Stomach (tissue), 4 donors: ENCODE measurements around the gene CRYBB3.

Experiments used
- CTCF ChIP-seq, 7 experiments: fragments of 450-650 bp in 4 of 7; fragments of 200-600 bp in 3 of 7; sonication (generic) in 3 of 7; IDR thresholded peaks; one replicate each; pipeline ENCODE4 v1.5.1; 2016 to 2019; ENCODE audit warnings: antibody characterized with exemption in 7 of 7, control low read depth in 2 of 7, mild to moderate bottlenecking in 1 of 7
- POLR2A ChIP-seq, 4 donors: fragments of 450-650 bp; IDR thresholded peaks; one replicate each; pipeline ENCODE4 v1.6.1; 2016; ENCODE audit warnings: antibody characterized with exemption in 4 of 4, control low read depth in 2 of 4, mild to moderate bottlenecking in 1 of 4, moderate library complexity in 1 of 4

GRCh38 chr22:25232301-25232700 lies 32.6 kb downstream of the CRYBB3 start:
- TF ChIP-seq CTCF (IDR thresholded peaks at IDR 0.05) (no peak), POLR2A (IDR thresholded peaks at IDR 0.05) (no peak)
